ENCODE results near the gene USP44. TPM values are rescaled to one million over a fixed set of nuclear protein-coding genes. Genes with fewer than 3 reads are reported as not detected.
A peak's percentile ranks its signal among the peaks of the same experiment; 100 is the strongest.

USP44 gene
- 0.33 TPM for total RNA-seq
- polyA plus RNA-seq, result 1.3 TPM
- long read RNA-seq, donor 1, result 0 reads
- long read RNA-seq, donor 2, result 0 reads
- long read RNA-seq, donor 3, result 0 reads
- long read RNA-seq, donor 4, result 0 reads
- long read RNA-seq, donor 5, partial matches to known transcripts, result 0 of 1 reads
- long read RNA-seq, donor 5, other reads (novel, unspliced or antisense), result 0 of 1 reads
- long read RNA-seq, donor 6, result 0 reads
- long read RNA-seq, donor 7, result 0 reads
- long read RNA-seq, donor 8, result 0 reads
- long read RNA-seq, donor 9, partial matches to known transcripts, result 0 of 1 reads
- long read RNA-seq, donor 9, other reads (novel, unspliced or antisense), result 0 of 1 reads
- long read RNA-seq, donor 10, result 0 reads

DNA sequence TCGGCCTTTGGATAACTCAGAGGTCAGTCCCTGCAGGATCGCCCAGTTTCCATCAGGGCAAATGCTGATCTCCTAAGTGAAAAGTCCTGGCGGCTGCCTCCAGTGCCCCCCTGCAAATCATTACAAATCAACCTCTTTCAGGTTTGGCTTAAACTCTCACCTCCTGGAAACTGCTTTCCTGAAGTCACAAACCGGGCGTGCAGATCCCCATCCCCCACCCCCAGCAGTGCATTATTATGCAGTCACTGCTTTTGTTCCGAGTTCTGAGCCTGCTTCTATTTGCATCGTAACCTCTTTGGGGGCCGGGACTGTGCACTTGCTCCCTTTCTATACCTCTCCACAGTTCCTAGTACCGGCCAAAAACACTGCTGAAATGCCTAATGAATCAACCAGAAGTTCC, at the start of gene USP44:
Gene USP44, minus strand, starts transcription at position 172 of the 400 bp plus-strand sequence. CDS start 17,220 bp downstream, outside the sequence.
- peak within 1 kb of the TSS; percentile 36 to 78 for H3K27ac ChIP-seq (ENCODE audit: low read depth in 1 of 2, low read length in 1 of 2)

GRCh38 chr12:95600567-95600966, 49.3 kb upstream of the USP44 start:
- 97% methylated on average over 8 of the region's 8 CpGs for WGBS
- Histone ChIP-seq H3K4me3 (ENCODE audit: low read length in 2 of 2) (no peak overlapping the region), H3K27me3 (ENCODE audit: control insufficient read depth in 2 of 2, insufficient read depth in 1 of 2, low read length in 1 of 2) (no peaks in the 10 kb centered on the region), H3K4me1 (ENCODE audit: control insufficient read depth in 2 of 2, insufficient read depth in 2 of 2, low read length in 2 of 2) (no peaks in the 10 kb centered on the region), H3K9me3 (ENCODE audit: control insufficient read depth in 2 of 2, insufficient read depth in 1 of 2, low read length in 1 of 2) (no peaks in the 10 kb centered on the region), H3K36me3 (ENCODE audit: control insufficient read depth in 2 of 2, insufficient read depth in 2 of 2, low read length in 1 of 2) (no peaks in the 10 kb centered on the region), H3K27ac (ENCODE audit: low read depth in 1 of 2, low read length in 1 of 2) (no peak overlapping the region)
- no peak for DNase-seq (ENCODE audit: low read depth in 6 of 9, low spot score in 9 of 9)

More for the DNA sequence above, at the start of gene USP44:
- Histone ChIP-seq H3K4me3 (ENCODE audit: low read length in 2 of 2) (peak within 1 kb of the TSS in 1 of 2 donors; percentile 19), H3K27me3 (ENCODE audit: control insufficient read depth in 2 of 2, insufficient read depth in 1 of 2, low read length in 1 of 2) (peaks cover 18 to 41% of the 10 kb centered on the region in 2 donors), H3K9me3 (ENCODE audit: control insufficient read depth in 2 of 2, insufficient read depth in 1 of 2, low read length in 1 of 2) (peaks cover 4 to 11% of the 10 kb centered on the region in 2 donors), H3K36me3 (ENCODE audit: control insufficient read depth in 2 of 2, insufficient read depth in 2 of 2, low read length in 1 of 2) (no peaks in the 10 kb centered on the region), H3K4me1 (ENCODE audit: control insufficient read depth in 2 of 2, insufficient read depth in 2 of 2, low read length in 2 of 2) (peaks cover 6 to 28% of the 10 kb centered on the region in 2 donors)
- WGBS, result 74% methylated on average over 9 of the region's 9 CpGs
- no peak for DNase-seq (ENCODE audit: low read depth in 6 of 9, low spot score in 9 of 9)

DNA sequence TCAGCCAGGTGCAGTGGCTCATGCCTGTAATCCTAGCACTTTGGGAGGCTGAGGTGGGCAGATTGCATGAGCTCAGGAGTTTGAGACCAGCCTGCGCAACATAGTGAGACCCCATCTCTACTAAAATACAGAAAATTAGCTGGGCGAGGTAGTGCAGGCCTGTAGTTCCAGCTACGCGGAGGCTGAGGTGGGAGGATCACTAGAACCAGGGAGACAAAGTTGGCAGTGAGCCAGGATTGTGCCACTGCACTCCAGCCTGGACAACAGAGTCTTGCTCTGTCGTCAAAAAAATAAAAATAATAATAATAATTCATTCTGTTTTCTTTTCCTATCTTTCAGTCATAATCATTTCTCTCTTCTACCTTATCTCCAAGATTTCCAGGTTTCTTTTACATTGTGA, 48.6 kb upstream of the USP44 start:
- 99% methylated on average over 5 of the region's 5 CpGs for WGBS
- no peaks in the 10 kb centered on the region for H3K4me1 ChIP-seq (ENCODE audit: control insufficient read depth in 2 of 2, insufficient read depth in 2 of 2, low read length in 2 of 2)
- H3K36me3 ChIP-seq (ENCODE audit: control insufficient read depth in 2 of 2, insufficient read depth in 2 of 2, low read length in 1 of 2), result no peaks in the 10 kb centered on the region

GRCh38 chr12:95594136-95594535, 42.9 kb upstream of the USP44 start:
- Histone ChIP-seq H3K9me3 (ENCODE audit: control insufficient read depth in 2 of 2, insufficient read depth in 1 of 2, low read length in 1 of 2) (no peaks in the 10 kb centered on the region), H3K4me3 (ENCODE audit: low read length in 2 of 2) (no peak overlapping the region), H3K36me3 (ENCODE audit: control insufficient read depth in 2 of 2, insufficient read depth in 2 of 2, low read length in 1 of 2) (no peaks in the 10 kb centered on the region), H3K4me1 (ENCODE audit: control insufficient read depth in 2 of 2, insufficient read depth in 2 of 2, low read length in 2 of 2) (no peaks in the 10 kb centered on the region), H3K27me3 (ENCODE audit: control insufficient read depth in 2 of 2, insufficient read depth in 1 of 2, low read length in 1 of 2) (no peaks in the 10 kb centered on the region), H3K27ac (ENCODE audit: low read depth in 1 of 2, low read length in 1 of 2) (no peak overlapping the region)
- 78% methylated on average over 2 of the region's 2 CpGs for WGBS
- no peak for DNase-seq (ENCODE audit: low read depth in 6 of 9, low spot score in 9 of 9)

More for the DNA sequence above, 48.6 kb upstream of the USP44 start:
- no peak for DNase-seq (ENCODE audit: low read depth in 6 of 9, low spot score in 9 of 9)
- H3K4me3 ChIP-seq (ENCODE audit: low read length in 2 of 2), result no peak overlapping the region
- H3K9me3 ChIP-seq (ENCODE audit: control insufficient read depth in 2 of 2, insufficient read depth in 1 of 2, low read length in 1 of 2), result no peaks in the 10 kb centered on the region
- no peak overlapping the region for H3K27ac ChIP-seq (ENCODE audit: low read depth in 1 of 2, low read length in 1 of 2)
- H3K27me3 ChIP-seq (ENCODE audit: control insufficient read depth in 2 of 2, insufficient read depth in 1 of 2, low read length in 1 of 2), result no peaks in the 10 kb centered on the region

GRCh38 chr12:95593266-95593871, 42.1 kb upstream of the USP44 start:
- Histone ChIP-seq H3K4me1 (ENCODE audit: control insufficient read depth in 2 of 2, insufficient read depth in 2 of 2, low read length in 2 of 2) (no peaks in the 10 kb centered on the region), H3K4me3 (ENCODE audit: low read length in 2 of 2) (no peak overlapping the region), H3K27me3 (ENCODE audit: control insufficient read depth in 2 of 2, insufficient read depth in 1 of 2, low read length in 1 of 2) (no peaks in the 10 kb centered on the region), H3K9me3 (ENCODE audit: control insufficient read depth in 2 of 2, insufficient read depth in 1 of 2, low read length in 1 of 2) (no peaks in the 10 kb centered on the region), H3K36me3 (ENCODE audit: control insufficient read depth in 2 of 2, insufficient read depth in 2 of 2, low read length in 1 of 2) (no peaks in the 10 kb centered on the region), H3K27ac (ENCODE audit: low read depth in 1 of 2, low read length in 1 of 2) (no peak overlapping the region)
- no peak for DNase-seq (ENCODE audit: low read depth in 6 of 9, low spot score in 9 of 9)
- 84% methylated on average over 7 of the region's 7 CpGs for WGBS

- WGBS, result 50% methylated on average over 2 of the region's 2 CpGs
- H3K9me3 ChIP-seq (ENCODE audit: control insufficient read depth in 2 of 2, insufficient read depth in 1 of 2, low read length in 1 of 2), result no peaks in the 10 kb centered on the region
- no peaks in the 10 kb centered on the region for H3K27me3 ChIP-seq (ENCODE audit: control insufficient read depth in 2 of 2, insufficient read depth in 1 of 2, low read length in 1 of 2)
- H3K4me3 ChIP-seq (ENCODE audit: low read length in 2 of 2), result no peak overlapping the region
- H3K27ac ChIP-seq (ENCODE audit: low read depth in 1 of 2, low read length in 1 of 2), result no peak overlapping the region
- no peaks in the 10 kb centered on the region for H3K36me3 ChIP-seq (ENCODE audit: control insufficient read depth in 2 of 2, insufficient read depth in 2 of 2, low read length in 1 of 2)
- DNase-seq (ENCODE audit: low read depth in 6 of 9, low spot score in 9 of 9), result no peak
- H3K4me1 ChIP-seq (ENCODE audit: control insufficient read depth in 2 of 2, insufficient read depth in 2 of 2, low read length in 2 of 2), result no peaks in the 10 kb centered on the region
These were observed 40.5 kb upstream of the USP44 start for GRCh38 chr12:95591731-95592130.

DNA sequence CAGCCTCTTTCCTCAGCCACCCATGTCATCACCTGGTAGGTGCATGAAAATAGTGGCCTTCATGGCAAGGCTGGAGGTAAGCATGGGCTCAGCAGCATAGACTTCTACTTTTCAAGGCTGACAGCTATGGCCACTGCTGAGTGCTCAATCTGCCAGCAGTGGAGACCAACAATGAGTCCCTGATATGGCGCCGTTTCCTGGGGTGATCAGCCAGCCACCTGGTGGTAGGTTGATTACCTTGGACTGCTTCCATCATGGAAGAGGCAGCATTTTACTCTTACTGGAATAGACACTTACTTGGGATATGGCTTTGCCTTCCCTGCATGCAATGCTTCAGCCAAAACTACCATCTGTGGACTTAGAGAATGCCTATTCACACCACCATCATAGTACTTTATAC, 39.5 kb upstream of the USP44 start:
- no peaks in the 10 kb centered on the region for H3K4me1 ChIP-seq (ENCODE audit: control insufficient read depth in 2 of 2, insufficient read depth in 2 of 2, low read length in 2 of 2)
- H3K4me3 ChIP-seq (ENCODE audit: low read length in 2 of 2), result no peak overlapping the region
- no peaks in the 10 kb centered on the region for H3K36me3 ChIP-seq (ENCODE audit: control insufficient read depth in 2 of 2, insufficient read depth in 2 of 2, low read length in 1 of 2)
- no peaks in the 10 kb centered on the region for H3K9me3 ChIP-seq (ENCODE audit: control insufficient read depth in 2 of 2, insufficient read depth in 1 of 2, low read length in 1 of 2)
- 99% methylated on average over 2 of the region's 2 CpGs for WGBS
- DNase-seq (ENCODE audit: low read depth in 6 of 9, low spot score in 9 of 9), result no peak
- H3K27me3 ChIP-seq (ENCODE audit: control insufficient read depth in 2 of 2, insufficient read depth in 1 of 2, low read length in 1 of 2), result no peaks in the 10 kb centered on the region
- H3K27ac ChIP-seq (ENCODE audit: low read depth in 1 of 2, low read length in 1 of 2), result no peak overlapping the region

GRCh38 chr12:95583933-95584332, 32.7 kb upstream of the USP44 start:
- Histone ChIP-seq H3K9me3 (ENCODE audit: control insufficient read depth in 2 of 2, insufficient read depth in 1 of 2, low read length in 1 of 2) (no peaks in the 10 kb centered on the region), H3K36me3 (ENCODE audit: control insufficient read depth in 2 of 2, insufficient read depth in 2 of 2, low read length in 1 of 2) (no peaks in the 10 kb centered on the region), H3K27ac (ENCODE audit: low read depth in 1 of 2, low read length in 1 of 2) (no peak overlapping the region), H3K27me3 (ENCODE audit: control insufficient read depth in 2 of 2, insufficient read depth in 1 of 2, low read length in 1 of 2) (no peaks in the 10 kb centered on the region), H3K4me1 (ENCODE audit: control insufficient read depth in 2 of 2, insufficient read depth in 2 of 2, low read length in 2 of 2) (no peaks in the 10 kb centered on the region), H3K4me3 (ENCODE audit: low read length in 2 of 2) (no peak overlapping the region)
- 93% methylated on average over 2 of the region's 2 CpGs for WGBS
- no peak for DNase-seq (ENCODE audit: low read depth in 6 of 9, low spot score in 9 of 9)

GRCh38 chr12:95582230-95583058, 31.2 kb upstream of the USP44 start:
- no peak overlapping the region for H3K4me3 ChIP-seq (ENCODE audit: low read length in 2 of 2)
- H3K9me3 ChIP-seq (ENCODE audit: control insufficient read depth in 2 of 2, insufficient read depth in 1 of 2, low read length in 1 of 2), result no peaks in the 10 kb centered on the region
- DNase-seq (ENCODE audit: low read depth in 6 of 9, low spot score in 9 of 9), result no peak
- H3K27ac ChIP-seq (ENCODE audit: low read depth in 1 of 2, low read length in 1 of 2), result no peak overlapping the region
- 57% methylated on average over 8 of the region's 8 CpGs for WGBS
- H3K27me3 ChIP-seq (ENCODE audit: control insufficient read depth in 2 of 2, insufficient read depth in 1 of 2, low read length in 1 of 2), result no peaks in the 10 kb centered on the region
- H3K4me1 ChIP-seq (ENCODE audit: control insufficient read depth in 2 of 2, insufficient read depth in 2 of 2, low read length in 2 of 2), result no peaks in the 10 kb centered on the region
- no peaks in the 10 kb centered on the region for H3K36me3 ChIP-seq (ENCODE audit: control insufficient read depth in 2 of 2, insufficient read depth in 2 of 2, low read length in 1 of 2)

All from thymus (tissue), 14 donors.